ENCODE results near the gene NELFCD.

The NELFCD gene

DNA sequence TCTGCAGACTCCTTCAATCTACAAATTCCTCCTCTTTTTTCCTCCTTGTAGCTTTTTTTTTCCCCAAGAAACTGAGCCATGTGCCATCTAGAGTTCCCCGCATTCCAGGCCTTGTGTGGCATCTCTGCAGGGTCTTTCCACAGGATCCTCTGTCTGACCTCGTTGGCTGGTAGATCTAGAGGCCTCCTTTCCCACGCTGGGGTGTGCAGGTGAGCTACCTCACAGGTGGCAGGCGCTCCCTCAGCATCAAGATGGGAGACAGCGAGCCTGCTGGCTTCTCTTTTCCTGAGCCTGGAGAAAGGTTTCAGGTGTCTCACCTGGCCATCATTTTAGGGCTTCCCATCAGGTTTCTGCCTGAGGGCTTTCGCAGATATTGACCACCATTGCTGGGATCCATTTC, 9.6 kb upstream of the NELFCD start:
- no peak overlapping the region for H3K9ac ChIP-seq (ENCODE audit: low read length)
- H3K9me2 ChIP-seq (replicated peaks; ENCODE audit: insufficient read depth, low read length) = no peaks in the 10 kb centered on the region
- no peak overlapping the region for H3K27ac ChIP-seq (ENCODE audit: low read depth, low read length)
- H4K20me1 ChIP-seq (ENCODE audit: low read depth, low read length) = no peaks in the 10 kb centered on the region
- no peak overlapping the region for H2AFZ ChIP-seq (ENCODE audit: low read depth, low read length, severe bottlenecking)
- no peaks in the 10 kb centered on the region for H3K79me2 ChIP-seq (ENCODE audit: insufficient read depth, low read length)
- TF ChIP-seq EZH2phosphoT487 (conservative IDR thresholded peaks at IDR 0.05; ENCODE audit: low read length) (no peak), CTCF (IDR thresholded peaks at IDR 0.05; ENCODE audit: insufficient read depth, low read length, poor library complexity, severe bottlenecking) (no peak)
- no peaks in the 10 kb centered on the region for H3K27me3 ChIP-seq (ENCODE audit: low read length)
- H3K4me2 ChIP-seq (ENCODE audit: low read depth, low read length, poor library complexity, severe bottlenecking) = no peak overlapping the region
- H3K9me3 ChIP-seq (ENCODE audit: insufficient read depth, low read length) = no peaks in the 10 kb centered on the region
- no peak overlapping the region for H3K4me3 ChIP-seq (ENCODE audit: insufficient read depth, low read length, poor library complexity, severe bottlenecking)
- H3K36me3 ChIP-seq (ENCODE audit: low read length) = no peaks in the 10 kb centered on the region
- H3F3A ChIP-seq (ENCODE audit: insufficient read depth) = 0 out of 2 replicates have a peak, but pooled peaks cover 3% of the 10 kb centered on the region

DNA sequence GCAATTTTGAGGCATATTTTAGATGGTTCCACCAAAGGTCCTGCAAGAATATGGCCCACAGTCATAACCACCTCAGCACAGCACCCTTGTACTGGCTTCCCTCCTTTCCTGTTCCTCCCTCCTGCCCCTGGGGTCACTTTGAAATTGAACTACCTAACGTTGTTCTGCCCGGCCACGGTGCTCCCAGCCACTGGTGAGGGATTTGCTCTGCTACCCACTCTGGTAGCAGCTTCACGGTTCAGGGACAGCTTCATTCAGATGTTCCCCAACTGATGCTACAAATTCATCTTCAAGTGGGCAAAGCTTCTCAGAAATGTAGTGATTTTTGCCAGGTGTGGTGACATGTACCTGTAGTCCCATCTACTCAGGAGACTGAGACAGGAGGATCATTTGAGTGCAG, 7.9 kb upstream of the NELFCD start:
- H3K9me2 ChIP-seq (replicated peaks; ENCODE audit: insufficient read depth, low read length) = no peaks in the 10 kb centered on the region
- no peaks in the 10 kb centered on the region for H3K79me2 ChIP-seq (ENCODE audit: insufficient read depth, low read length)
- no peak overlapping the region for H2AFZ ChIP-seq (ENCODE audit: low read depth, low read length, severe bottlenecking)
- H3F3A ChIP-seq (ENCODE audit: insufficient read depth) = 0 out of 2 replicates have a peak, but pooled peaks cover 3% of the 10 kb centered on the region
- H4K20me1 ChIP-seq (ENCODE audit: low read depth, low read length) = no peaks in the 10 kb centered on the region
- TF ChIP-seq EZH2phosphoT487 (conservative IDR thresholded peaks at IDR 0.05; ENCODE audit: low read length) (no peak), CTCF (IDR thresholded peaks at IDR 0.05; ENCODE audit: insufficient read depth, low read length, poor library complexity, severe bottlenecking) (no peak)
- no peak overlapping the region for H3K27ac ChIP-seq (ENCODE audit: low read depth, low read length)
- H3K9me3 ChIP-seq (ENCODE audit: insufficient read depth, low read length) = no peaks in the 10 kb centered on the region
- no peak overlapping the region for H3K4me3 ChIP-seq (ENCODE audit: insufficient read depth, low read length, poor library complexity, severe bottlenecking)
- H3K27me3 ChIP-seq (ENCODE audit: low read length) = no peaks in the 10 kb centered on the region
- H3K9ac ChIP-seq (ENCODE audit: low read length) = no peak overlapping the region
- H3K36me3 ChIP-seq (ENCODE audit: low read length) = no peaks in the 10 kb centered on the region
- no peak overlapping the region for H3K4me2 ChIP-seq (ENCODE audit: low read depth, low read length, poor library complexity, severe bottlenecking)

DNA sequence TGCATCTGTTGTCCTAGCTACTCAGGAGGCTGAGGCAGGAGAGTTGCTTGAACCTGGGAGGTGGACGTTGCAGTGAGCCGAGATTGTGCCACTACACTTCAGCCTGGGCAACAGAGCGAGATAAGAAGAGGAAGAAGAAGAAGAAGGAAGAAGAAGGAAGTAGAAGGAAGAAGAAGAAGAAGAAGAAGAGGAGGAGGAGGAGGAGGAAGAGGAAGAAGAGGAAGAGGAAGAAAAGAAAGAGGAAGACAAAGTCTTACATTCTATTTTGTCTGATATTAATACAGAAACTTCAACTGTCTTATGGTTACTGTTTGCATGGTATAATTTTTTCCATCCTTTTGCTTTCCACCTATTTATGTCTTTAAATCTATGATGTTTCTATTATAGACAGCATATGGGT, 7.2 kb upstream of the NELFCD start:
- Histone ChIP-seq H3K4me3 (ENCODE audit: insufficient read depth, low read length, poor library complexity, severe bottlenecking) (no peak overlapping the region), H3K4me2 (ENCODE audit: low read depth, low read length, poor library complexity, severe bottlenecking) (peak overlapping the region; percentile 22), H3K27me3 (ENCODE audit: low read length) (no peaks in the 10 kb centered on the region), H3K36me3 (ENCODE audit: low read length) (no peaks in the 10 kb centered on the region), H3K9me3 (ENCODE audit: insufficient read depth, low read length) (no peaks in the 10 kb centered on the region), H3K9ac (ENCODE audit: low read length) (no peak overlapping the region), H3K79me2 (ENCODE audit: insufficient read depth, low read length) (no peaks in the 10 kb centered on the region), H3F3A (ENCODE audit: insufficient read depth) (0 out of 2 replicates have a peak, but pooled peaks cover 3% of the 10 kb centered on the region), H3K9me2 (replicated peaks; ENCODE audit: insufficient read depth, low read length) (no peaks in the 10 kb centered on the region), H2AFZ (ENCODE audit: low read depth, low read length, severe bottlenecking) (no peak overlapping the region), H4K20me1 (ENCODE audit: low read depth, low read length) (no peaks in the 10 kb centered on the region), H3K27ac (ENCODE audit: low read depth, low read length) (no peak overlapping the region)
- no peak for TF ChIP-seq CTCF (IDR thresholded peaks at IDR 0.05; ENCODE audit: insufficient read depth, low read length, poor library complexity, severe bottlenecking)
- TF ChIP-seq EZH2phosphoT487 (conservative IDR thresholded peaks at IDR 0.05; ENCODE audit: low read length) = no peak

All from SU-DHL-6 (cell line).